C4-2B (cell line): ENCODE data around the gene IL17RD.

Experiments
- ZFX ChIP-seq: fragments of 450-650 bp; IDR thresholded peaks from 2 replicates; pipeline ENCODE4 v1.6.1; 2017
- TF ChIP-seq, protein P1 (sequence below): fragments of 450-650 bp; conservative IDR thresholded peaks from 2 replicates; pipeline ENCODE4 v1.5.1; 2017; ENCODE audit warnings: mild to moderate bottlenecking

DNA sequence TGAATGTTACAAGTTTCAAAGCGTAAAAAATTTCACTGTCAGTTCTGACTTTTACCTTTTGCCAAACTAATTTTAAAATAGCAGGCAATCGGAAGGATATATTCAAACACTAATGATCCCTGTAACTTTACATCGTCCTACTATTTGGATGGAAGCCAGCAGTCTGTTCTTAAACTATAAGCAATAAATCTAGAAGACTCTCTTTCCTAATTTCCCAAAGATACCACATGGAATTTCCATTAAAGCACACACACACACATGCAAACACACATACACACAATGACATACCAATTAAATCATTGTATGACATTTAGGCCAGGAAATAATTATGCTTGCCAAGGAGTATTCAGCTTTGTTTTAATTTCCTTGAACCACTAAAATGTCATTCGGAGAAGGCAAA, 32.0 kb downstream of the IL17RD start:
- TF ChIP-seq, protein P1, sequence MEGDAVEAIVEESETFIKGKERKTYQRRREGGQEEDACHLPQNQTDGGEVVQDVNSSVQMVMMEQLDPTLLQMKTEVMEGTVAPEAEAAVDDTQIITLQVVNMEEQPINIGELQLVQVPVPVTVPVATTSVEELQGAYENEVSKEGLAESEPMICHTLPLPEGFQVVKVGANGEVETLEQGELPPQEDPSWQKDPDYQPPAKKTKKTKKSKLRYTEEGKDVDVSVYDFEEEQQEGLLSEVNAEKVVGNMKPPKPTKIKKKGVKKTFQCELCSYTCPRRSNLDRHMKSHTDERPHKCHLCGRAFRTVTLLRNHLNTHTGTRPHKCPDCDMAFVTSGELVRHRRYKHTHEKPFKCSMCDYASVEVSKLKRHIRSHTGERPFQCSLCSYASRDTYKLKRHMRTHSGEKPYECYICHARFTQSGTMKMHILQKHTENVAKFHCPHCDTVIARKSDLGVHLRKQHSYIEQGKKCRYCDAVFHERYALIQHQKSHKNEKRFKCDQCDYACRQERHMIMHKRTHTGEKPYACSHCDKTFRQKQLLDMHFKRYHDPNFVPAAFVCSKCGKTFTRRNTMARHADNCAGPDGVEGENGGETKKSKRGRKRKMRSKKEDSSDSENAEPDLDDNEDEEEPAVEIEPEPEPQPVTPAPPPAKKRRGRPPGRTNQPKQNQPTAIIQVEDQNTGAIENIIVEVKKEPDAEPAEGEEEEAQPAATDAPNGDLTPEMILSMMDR, result no peak
- no peak for TF ChIP-seq ZFX
